PC-3 (cell line): ENCODE data around the gene ABCC3.

Experiments
- EZH2 ChIP-seq: fragments of 300-600 bp; sonication (generic); IDR thresholded peaks from one replicate; pipeline ENCODE4 v1.6.1; 2017; ENCODE audit warnings: antibody characterized with exemption, mild to moderate bottlenecking, low read length; ENCODE audit not compliant: unreplicated experiment
- EZH2phosphoT487 ChIP-seq: fragments of 300-600 bp; sonication (generic); IDR thresholded peaks from 2 replicates; pipeline ENCODE4 v1.6.1; 2018; ENCODE audit warnings: mild to moderate bottlenecking, antibody characterized with exemption, low read length, borderline replicate concordance
- TF ChIP-seq, protein P1 (sequence below): fragments of 300-600 bp; sonication (generic); conservative IDR thresholded peaks from 2 replicates; pipeline ENCODE4 v1.5.1; 2017; ENCODE audit warnings: antibody characterized with exemption, low read depth, mild to moderate bottlenecking, low read length

DNA sequence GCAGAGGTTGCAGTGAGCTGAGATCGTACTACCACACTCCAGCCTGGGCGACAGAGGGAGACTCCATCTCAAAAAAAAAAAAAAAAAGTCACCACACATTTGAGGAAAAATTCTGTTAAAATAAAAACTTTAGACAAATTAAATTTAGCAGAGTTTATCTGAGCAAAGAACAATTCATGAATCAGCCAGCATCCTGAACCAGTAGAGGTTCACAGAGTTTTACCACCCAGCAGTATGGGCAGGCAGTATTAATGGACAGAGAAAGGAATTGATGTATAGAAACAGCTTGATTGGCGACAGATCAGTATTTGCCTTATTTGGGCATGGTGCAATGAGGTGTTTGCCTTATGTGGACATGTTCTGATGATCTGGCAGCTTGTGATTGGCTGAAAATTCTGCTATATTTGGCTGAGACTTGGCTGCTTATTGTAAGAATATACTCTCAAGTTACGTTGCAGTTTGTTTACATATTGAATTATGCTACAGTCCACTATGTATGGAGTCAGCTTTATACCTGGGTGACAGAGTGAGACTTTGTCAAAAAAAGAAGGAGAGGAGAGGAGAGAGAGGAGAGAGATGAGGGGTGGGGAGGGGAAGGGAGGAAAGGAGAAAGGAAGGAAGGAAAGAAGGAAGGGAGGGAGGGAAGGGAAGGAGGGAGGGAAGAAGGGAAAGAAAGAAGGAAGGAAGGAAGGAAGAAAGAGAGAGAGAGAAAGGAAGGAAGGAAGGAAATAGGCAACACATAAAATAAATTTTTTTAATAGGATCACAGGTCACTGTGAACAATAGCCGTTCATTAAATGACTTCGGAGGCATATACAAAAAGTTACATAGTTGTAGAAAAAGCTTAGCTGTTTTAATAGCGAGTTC, 14.6 kb downstream of the ABCC3 start:
- TF ChIP-seq, protein P1, sequence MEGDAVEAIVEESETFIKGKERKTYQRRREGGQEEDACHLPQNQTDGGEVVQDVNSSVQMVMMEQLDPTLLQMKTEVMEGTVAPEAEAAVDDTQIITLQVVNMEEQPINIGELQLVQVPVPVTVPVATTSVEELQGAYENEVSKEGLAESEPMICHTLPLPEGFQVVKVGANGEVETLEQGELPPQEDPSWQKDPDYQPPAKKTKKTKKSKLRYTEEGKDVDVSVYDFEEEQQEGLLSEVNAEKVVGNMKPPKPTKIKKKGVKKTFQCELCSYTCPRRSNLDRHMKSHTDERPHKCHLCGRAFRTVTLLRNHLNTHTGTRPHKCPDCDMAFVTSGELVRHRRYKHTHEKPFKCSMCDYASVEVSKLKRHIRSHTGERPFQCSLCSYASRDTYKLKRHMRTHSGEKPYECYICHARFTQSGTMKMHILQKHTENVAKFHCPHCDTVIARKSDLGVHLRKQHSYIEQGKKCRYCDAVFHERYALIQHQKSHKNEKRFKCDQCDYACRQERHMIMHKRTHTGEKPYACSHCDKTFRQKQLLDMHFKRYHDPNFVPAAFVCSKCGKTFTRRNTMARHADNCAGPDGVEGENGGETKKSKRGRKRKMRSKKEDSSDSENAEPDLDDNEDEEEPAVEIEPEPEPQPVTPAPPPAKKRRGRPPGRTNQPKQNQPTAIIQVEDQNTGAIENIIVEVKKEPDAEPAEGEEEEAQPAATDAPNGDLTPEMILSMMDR, result no peak
- TF ChIP-seq EZH2, result no peak
- TF ChIP-seq EZH2phosphoT487, result no peak
